Body of pancreas (tissue), 4 donors: Measurements from ENCODE around the gene LTBP4. TPM values are rescaled to one million over a fixed set of nuclear protein-coding genes. Genes with fewer than 3 reads are reported as not detected.
A peak's percentile ranks its signal among the peaks of the same experiment; 100 is the strongest.

Experiments used
- ATAC-seq: fragments of 150-250 bp; one replicate; pipeline ENCODE4 v1.9.1; 2016
- DNase-seq, 4 donors: peaks; one replicate each; pipeline ENCODE4 v3.0.0-alpha.2; 2019
- H3K27ac ChIP-seq, 4 donors: fragments of 200-600 bp; sonication (generic); 1 replicate in 3 of 4; 2 replicates in 1 of 4; pipeline versions ENCODE4 v1.5.1 to v1.6.1; 2016 to 2019; ENCODE audit warnings: mild to moderate bottlenecking in 1 of 4, mixed read lengths in 1 of 4, moderate library complexity in 1 of 4
- H3K27me3 ChIP-seq, 2 donors: fragments of 200-600 bp; sonication (generic); one replicate each; pipeline ENCODE4 v1.6.0; 2016; ENCODE audit warnings: mild to moderate bottlenecking in 1 of 2
- H3K36me3 ChIP-seq, 2 donors: fragments of 200-600 bp; sonication (generic); replicated peaks in 1 of 2; 2 replicates each; pipeline ENCODE4 v1.5.1; 2016; ENCODE audit warnings: low read depth in 2 of 2; ENCODE audit not compliant: insufficient read depth in 1 of 2
- H3K4me1 ChIP-seq: fragments of 200-600 bp; sonication (generic); one replicate; pipeline ENCODE4 v1.6.0; 2016
- H3K4me3 ChIP-seq, 2 donors: fragments of 200-600 bp; sonication (generic); 1 replicate in 1 of 2; 2 replicates in 1 of 2; pipeline ENCODE4 v1.5.1; 2016 to 2019
- H3K9me3 ChIP-seq, 3 donors: fragments of 200-600 bp; sonication (generic); 1 replicate in 2 of 3; 2 replicates in 1 of 3; pipeline ENCODE4 v1.5.1; 2016
- CTCF ChIP-seq, 7 experiments: fragments of 450-650 bp in 4 of 7; fragments of 200-600 bp in 3 of 7; sonication (generic) in 3 of 7; IDR thresholded peaks; one replicate each; pipeline ENCODE4 v1.5.1; 2016 to 2019; ENCODE audit warnings: antibody characterized with exemption in 7 of 7
- POLR2A ChIP-seq, 3 donors: fragments of 450-650 bp; IDR thresholded peaks; one replicate each; pipeline ENCODE4 v1.6.1; 2016; ENCODE audit warnings: antibody characterized with exemption in 3 of 3, mild to moderate bottlenecking in 2 of 3
- whole genome bisulfite sequencing, 2 donors: methylation state at CpG; one replicate each; pipeline ENCODE4 v1.1.5; 2017; 5-methylcytosine and 5-hydroxymethylcytosine counted together
- intact Hi-C: fragments of 100-400 bp; cut with DNase I; formaldehyde crosslinking; loops from one replicate; pipeline ENCODE4 v1.15.1; 2023
- total RNA-seq, 2 donors: library from RNA; depleted of rRNA; stranded (reverse); fragments of >200 nt; gene quantifications; one replicate each; pipeline ENCODE4 v1.1.0, GENCODE V29; 2016

LTBP4 gene
- total RNA-seq, 2 donors from 2014 or later, result 45.1 to 195 TPM

DNA sequence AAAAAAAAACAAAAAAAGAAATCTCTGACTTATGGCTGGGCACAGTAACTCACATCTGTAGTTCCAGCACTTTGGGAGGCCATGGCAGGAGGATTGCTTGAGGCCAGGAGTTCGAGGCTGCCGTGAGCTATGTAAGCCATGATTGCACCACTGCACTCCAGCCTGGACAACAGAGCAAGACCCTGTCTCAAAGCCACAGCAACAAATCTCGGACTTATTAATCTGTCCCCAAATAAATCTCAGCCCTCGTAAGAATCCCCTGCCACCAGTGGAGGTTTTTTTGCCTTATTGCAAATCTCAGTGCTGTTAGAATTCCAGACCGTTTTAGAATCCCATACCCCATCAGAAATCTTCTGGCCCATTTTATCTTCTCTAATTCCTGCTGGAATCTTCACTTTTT lies 19.6 kb upstream of the LTBP4 start:
- peaks cover 6 to 8% of the 10 kb centered on the region in 2 donors for H3K36me3 ChIP-seq
- WGBS, 2 donors, result 93 to 96% methylated on average over 5 of the region's 5 CpGs
- H3K4me1 ChIP-seq, result peaks cover 13% of the 10 kb centered on the region
- no peaks in the 10 kb centered on the region for H3K27me3 ChIP-seq
- H3K9me3 ChIP-seq, result no peaks in the 10 kb centered on the region
- no peak for TF ChIP-seq CTCF (IDR thresholded peaks at IDR 0.05)
- TF ChIP-seq POLR2A (IDR thresholded peaks at IDR 0.05), result no peak
- intact Hi-C loops, result no loop called here
- H3K4me3 ChIP-seq, result no peak overlapping the region
- ATAC-seq (no peak), DNase-seq (no peak)
- H3K27ac ChIP-seq, result no peak overlapping the region

DNA sequence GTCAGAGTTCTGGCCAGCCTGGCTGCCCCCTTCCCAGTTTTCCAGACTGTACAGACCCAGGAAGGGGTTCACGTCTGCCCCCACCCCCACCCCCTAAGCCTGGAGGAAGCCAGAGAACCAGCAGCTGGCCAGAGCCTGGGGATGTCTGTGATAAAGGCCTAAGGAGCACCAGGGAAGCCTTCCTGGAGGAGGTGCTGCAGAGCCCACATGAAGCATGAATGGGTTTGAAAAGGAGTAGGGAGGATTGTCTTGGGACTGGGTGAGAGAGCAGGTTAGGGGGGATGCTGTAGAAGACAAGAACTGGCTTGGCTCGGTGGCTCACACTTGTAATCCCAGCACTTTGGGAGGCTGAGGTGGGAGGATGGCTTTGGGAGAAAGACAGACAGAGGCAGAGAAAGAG lies 18.7 kb upstream of the LTBP4 start:
- 75 to 97% methylated on average over 1 to 2 of the region's 2 CpGs for WGBS, 2 donors
- ATAC-seq (no peak), DNase-seq (no peak)
- peaks cover 9% of the 10 kb centered on the region for H3K4me1 ChIP-seq
- TF ChIP-seq CTCF (IDR thresholded peaks at IDR 0.05), result no peak
- H3K27ac ChIP-seq, result no peak overlapping the region
- no peak overlapping the region for H3K4me3 ChIP-seq
- H3K9me3 ChIP-seq, result no peaks in the 10 kb centered on the region
- intact Hi-C loops, result no loop called here
- no peaks in the 10 kb centered on the region for H3K27me3 ChIP-seq
- H3K36me3 ChIP-seq, result peaks cover 6 to 8% of the 10 kb centered on the region in 2 donors

- TF ChIP-seq CTCF (IDR thresholded peaks at IDR 0.05) (no peak), POLR2A (IDR thresholded peaks at IDR 0.05) (no peak)
- DNase-seq (no peak), ATAC-seq (no peak)
- intact Hi-C loops, result no loop called here
- H3K4me1 ChIP-seq, result peaks cover 2% of the 10 kb centered on the region
- H3K4me3 ChIP-seq, result no peak overlapping the region
- no peaks in the 10 kb centered on the region for H3K27me3 ChIP-seq
- 91 to 93% methylated on average over 7 to 12 of the region's 14 CpGs for WGBS, 2 donors
- H3K36me3 ChIP-seq, result peaks cover 6 to 8% of the 10 kb centered on the region in 2 donors
- H3K27ac ChIP-seq, result no peak overlapping the region
- H3K9me3 ChIP-seq, result no peaks in the 10 kb centered on the region
These were observed 17.9 kb upstream of the LTBP4 start for GRCh38 chr19:40583283-40583682.

GRCh38 chr19:40584007-40584406 lies 17.2 kb upstream of the LTBP4 start:
- no peaks in the 10 kb centered on the region for H3K27me3 ChIP-seq
- TF ChIP-seq POLR2A (IDR thresholded peaks at IDR 0.05) (no peak), CTCF (IDR thresholded peaks at IDR 0.05) (no peak)
- no peak overlapping the region for H3K27ac ChIP-seq
- no peaks in the 10 kb centered on the region for H3K4me1 ChIP-seq
- H3K36me3 ChIP-seq, result peaks cover 6 to 8% of the 10 kb centered on the region in 2 donors
- no peak for DNase-seq
- intact Hi-C loops, result no loop called here
- no peak for ATAC-seq
- 88 to 93% methylated on average over 5 of the region's 5 CpGs for WGBS, 2 donors
- H3K4me3 ChIP-seq, result no peak overlapping the region
- H3K9me3 ChIP-seq, result no peaks in the 10 kb centered on the region

DNA sequence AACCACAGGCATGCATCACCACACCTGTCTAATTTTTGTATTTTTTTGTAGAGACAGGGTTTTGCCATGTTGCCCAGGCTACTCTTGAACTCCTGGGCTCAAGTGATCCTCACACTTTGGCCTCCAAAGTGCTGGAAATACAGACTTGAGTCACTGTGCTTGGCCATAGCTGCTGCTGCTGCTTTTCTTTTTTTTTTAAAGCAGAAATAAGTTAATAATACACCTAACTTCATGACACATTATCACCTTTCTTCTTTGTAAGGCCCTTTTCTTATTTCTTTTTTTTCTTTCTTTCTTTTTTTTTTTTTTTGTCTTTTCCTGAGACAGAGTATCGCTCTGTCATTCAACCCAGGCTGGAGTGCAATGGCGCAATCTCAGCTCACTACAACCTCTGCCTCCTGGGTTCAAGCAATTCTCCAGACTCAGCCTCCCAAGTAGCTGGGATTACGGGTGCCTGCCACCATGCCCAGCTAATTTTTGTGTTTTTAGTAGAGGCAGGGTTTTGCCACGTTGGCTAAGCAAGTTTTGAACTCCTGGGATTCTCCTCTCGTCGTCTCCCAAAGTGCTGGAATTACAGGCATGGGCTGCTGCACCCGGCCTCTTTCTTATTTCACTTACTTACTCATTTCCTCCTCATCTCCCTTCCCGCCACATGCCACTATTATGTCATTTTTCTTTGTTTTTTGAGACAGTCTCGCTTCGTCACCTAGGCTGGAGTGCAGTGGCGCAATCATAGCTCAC lies 15.8 kb upstream of the LTBP4 start:
- Histone ChIP-seq H3K9me3 (no peaks in the 10 kb centered on the region), H3K27me3 (no peaks in the 10 kb centered on the region), H3K4me1 (no peaks in the 10 kb centered on the region), H3K4me3 (no peak overlapping the region), H3K27ac (no peak overlapping the region), H3K36me3 (peaks cover 2 to 5% of the 10 kb centered on the region in 2 donors)
- WGBS, 2 donors, result 72 to 90% methylated on average over 11 of the region's 11 CpGs
- intact Hi-C loops, result no loop called here
- DNase-seq, result peak in 1 of 4 donors; percentile 30
- TF ChIP-seq POLR2A (IDR thresholded peaks at IDR 0.05) (no peak), CTCF (IDR thresholded peaks at IDR 0.05) (no peak)
- no peak for ATAC-seq
